Psoas muscle (tissue), 8 donors: ENCODE data around the gene CCNT2. TPM values are rescaled to one million over a fixed set of nuclear protein-coding genes. Genes with fewer than 3 reads are reported as not detected.

Source experiments
- ATAC-seq, 4 donors: fragments of 200-7000 bp; cut with Tn5 transposase; one replicate each; pipeline ENCODE4 v1.9.1; 2020; ENCODE audit warnings: moderate library complexity in 3 of 4, mild to moderate bottlenecking in 2 of 4
- DNase-seq, 2 donors: peaks; one replicate each; pipeline ENCODE4 v3.0.0-alpha.2; 2020
- H3K27ac ChIP-seq: fragments of 200-600 bp; one replicate; pipeline ENCODE4 v1.8.0; 2022
- H3K27me3 ChIP-seq, 3 donors: fragments of 200-600 bp in 1 of 3; one replicate each; pipeline versions ENCODE4 v1.6.1 to v1.8.0; 2013 to 2022; ENCODE audit warnings: low read length in 2 of 3, mild to moderate bottlenecking in 2 of 3, moderate library complexity in 1 of 3; ENCODE audit not compliant: insufficient read depth in 3 of 3
- H3K36me3 ChIP-seq, 2 donors: fragments of 200-600 bp in 1 of 2; one replicate each; pipeline versions ENCODE4 v1.6.1 to v1.8.0; 2013 to 2022; ENCODE audit warnings: low read depth in 1 of 2, mild to moderate bottlenecking in 1 of 2, moderate library complexity in 1 of 2; ENCODE audit not compliant: insufficient read depth in 1 of 2
- H3K4me1 ChIP-seq: fragments of 200-600 bp; one replicate; pipeline ENCODE4 v1.8.0; 2022
- H3K4me3 ChIP-seq: fragments of 200-600 bp; one replicate; pipeline ENCODE4 v1.8.0; 2022; ENCODE audit warnings: mild to moderate bottlenecking
- H3K9me3 ChIP-seq: fragments of 200-600 bp; one replicate; pipeline ENCODE4 v1.8.0; 2022
- CTCF ChIP-seq: fragments of 200-600 bp; IDR thresholded peaks from one replicate; pipeline ENCODE4 v1.8.0; 2022; ENCODE audit warnings: antibody characterized with exemption
- WGBS, 3 donors: extraction: QIAGEN DNeasy Blood & Tissue Kit; methylation state at CpG; one replicate each; pipeline versions ENCODE4 v1.1.6 to v1.1.7; 2013; 5-methylcytosine and 5-hydroxymethylcytosine counted together
- intact Hi-C, 2 donors: fragments of 100-400 bp; cut with DNase I; formaldehyde crosslinking; loops; one replicate each; pipeline versions ENCODE4 v1.11.0 to v1.14.2; 2022
- polyA plus RNA-seq, 3 donors: library from polyadenylated mRNA; stranded (reverse); fragments of 200-250 nt; gene quantifications; one replicate each; pipeline ENCODE4 v1.2.3, GENCODE V29; 2013
- total RNA-seq, 4 donors: library from RNA; stranded (reverse); fragmentation: NEBNext Ultra II Directional in 2 of 4; extraction: Animal tissue kit (Norgen Biotek cat#: 25700) in 2 of 4; gene quantifications; one replicate each; pipeline versions ENCODE4 v1.2.1 to v1.2.4, GENCODE V29; 2021 to 2023
- donor health status: healthy with polysubstance abuse.
- donor health status: DM: no; HTN: no; CAD: no; lungs with moderate emphysema.
- donor health status: Bipolar disorder and iron deficiency.
- donor health status: healthy.
- donor health status: DM: yes; HTN: yes; CAD: no.
- donor health status: DM: no; HTN: no; CAD: no.
- donor health status: DM: no; HTN: no; CAD: no.
- donor health status: DM: yes; HTN: yes; CAD: no.

The CCNT2 gene
- total and polyA plus RNA-seq, 7 donors, result 6.6 to 19.2 (median 13.7) TPM

GRCh38 chr2:135004005-135004746, 85.6 kb downstream of the CCNT2 start:
- Histone ChIP-seq H3K27ac (no peak overlapping the region), H3K4me1 (no peaks in the 10 kb centered on the region), H3K36me3 (no peaks in the 10 kb centered on the region), H3K4me3 (no peak overlapping the region), H3K27me3 (peaks cover 2 to 13% (median 3%) of the 10 kb centered on the region in 3 donors), H3K9me3 (no peaks in the 10 kb centered on the region)
- ATAC-seq (peak; percentile 92 to 99 (median 96)), DNase-seq (peak; percentile 69 to 82)
- intact Hi-C loops, result loop anchor here (2.0 to 10.0 kb wide), 3 partner anchors 111 to 713 kb away; no protein-coding TSS in a partner anchor
- WGBS, 3 donors, result 10 to 11% (median 10%) methylated on average over 17 of the region's 17 CpGs
- TF ChIP-seq CTCF, result peak; percentile 91

DNA sequence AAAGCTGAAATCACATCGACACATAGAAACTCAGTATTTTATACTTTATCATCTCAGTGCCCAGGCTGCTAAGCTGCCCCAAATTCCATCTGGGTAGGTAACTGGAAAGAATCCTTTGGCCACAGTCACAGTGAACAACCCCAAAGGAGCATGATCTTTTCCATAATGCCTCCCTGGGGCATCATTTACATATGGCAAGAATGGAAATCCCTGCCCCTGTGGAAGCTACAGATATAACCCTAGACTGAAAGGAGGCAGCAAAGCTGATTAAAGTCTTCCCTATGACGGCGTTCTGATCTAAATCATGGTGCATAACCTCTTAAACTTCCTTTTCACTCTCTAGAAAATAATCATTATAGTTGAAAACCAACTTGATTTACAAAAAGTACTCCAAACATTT, 87.1 kb downstream of the CCNT2 start:
- intact Hi-C loops, result loop anchor here in 1 of 2 donors (2.0 to 10.0 kb wide), 3 partner anchors 47 to 705 kb away; partner anchors contain the start of gene RAB3GAP1
- H3K9me3 ChIP-seq, result no peaks in the 10 kb centered on the region
- no peaks in the 10 kb centered on the region for H3K4me1 ChIP-seq
- TF ChIP-seq CTCF, result no peak
- no peak for ATAC-seq
- peaks cover 2 to 13% (median 3%) of the 10 kb centered on the region in 3 donors for H3K27me3 ChIP-seq
- DNase-seq, result no peak
- no peak overlapping the region for H3K4me3 ChIP-seq
- H3K36me3 ChIP-seq, result no peaks in the 10 kb centered on the region
- WGBS, 3 donors, result 17 to 30% (median 29%) methylated on average over 3 of the region's 3 CpGs
- H3K27ac ChIP-seq, result no peak overlapping the region

Other genes starting within 250 kb of the CCNT2 start
- under 1 TPM in 3 of 4 donors, not detected in 1; 0.24 to 0.34 (median 0.32) TPM for gene TMEM163, start 199.8 kb upstream of the CCNT2 start, total RNA-seq
- under 1 TPM; 0.17 to 0.52 (median 0.19) TPM for gene TMEM163, start 199.8 kb upstream of the CCNT2 start, polyA plus RNA-seq
- gene ACMSD, start 80.2 kb upstream of the CCNT2 start, total RNA-seq, result not detected
- not detected for gene ACMSD, start 80.2 kb upstream of the CCNT2 start, polyA plus RNA-seq
- gene MAP3K19, start 128.6 kb downstream of the CCNT2 start, total RNA-seq, result not detected
- not detected for gene MAP3K19, start 128.6 kb downstream of the CCNT2 start, polyA plus RNA-seq
- gene RAB3GAP1, start 133.5 kb downstream of the CCNT2 start, total RNA-seq, result 10 to 100 TPM; 37.7 to 52.7 (median 42.9) TPM
- gene RAB3GAP1, start 133.5 kb downstream of the CCNT2 start, polyA plus RNA-seq, result 10 to 100 TPM; 24.5 to 45.4 (median 28.2) TPM